Measurements from ENCODE around the gene RAB7B. TPM values are rescaled to one million over a fixed set of nuclear protein-coding genes. Genes with fewer than 3 reads are reported as not detected.

Gene RAB7B
- total and polyA plus RNA-seq, 9 of the 15 experiments (the other 6 are each of a cell fraction or from before 2014, with no cell fraction given): 0.03 to 0.29 (median 0.07) TPM; not detected in 4

- POLR2A ChIA-PET: no interaction called here
- no peak for DNase-seq (ENCODE audit: extremely low read depth in 1 of 4, low spot score in 3 of 4)
- no peaks in the 10 kb centered on the region for H3K36me3 ChIP-seq (ENCODE audit: control insufficient read depth, insufficient read depth, low read length)
- no peaks in the 10 kb centered on the region for H3K4me1 ChIP-seq (replicated peaks in 1 of 2; ENCODE audit: control insufficient read depth in 2 of 2, insufficient read depth in 2 of 2, low read length in 2 of 2)
- no peak overlapping the region for H3K9ac ChIP-seq (ENCODE audit: insufficient read depth in 1 of 2, low read depth in 2 of 2, low read length in 2 of 2)
- under 1% methylated on average over 6 of the region's 6 CpGs for WGBS (ENCODE audit: insufficient coverage, low coverage, missing lambda C conversion rate)
- H3K4me3 ChIP-seq: no peak overlapping the region
- in situ Hi-C loops (cut with MboI): no loop called here
- H3K27ac ChIP-seq (ENCODE audit: extremely low read depth, low read depth, low read length): no peak overlapping the region
- intact Hi-C loops (cut with micrococcal nuclease): no loop called here
- no TSS peak for BruUV-seq (replicated peaks)
- H3K79me2 ChIP-seq (ENCODE audit: control insufficient read depth, insufficient read depth, low read length): no peaks in the 10 kb centered on the region
- no peak for FAIRE-seq
- H2AFZ ChIP-seq (ENCODE audit: low read depth, low read length): no peak overlapping the region
- TF ChIP-seq ZNF785 (CRISPR knock-in tag; IDR thresholded peaks at IDR 0.05) (no peak), ZNF263 (CRISPR knock-in tag; IDR thresholded peaks at IDR 0.05; ENCODE audit: borderline replicate concordance) (no peak), RBM25 (IDR thresholded peaks at IDR 0.05; ENCODE audit: low read depth, low read length, severe bottlenecking) (no peak), KDM5B (IDR thresholded peaks at IDR 0.05; ENCODE audit: insufficient replicate concordance, low read depth, low read length) (no peak), HES1 (IDR thresholded peaks at IDR 0.05; ENCODE audit: low read depth) (no peak), GATA2 (CRISPR knock-in tag; IDR thresholded peaks at IDR 0.05) (no peak), NFATC3 (IDR thresholded peaks at IDR 0.05) (no peak), NFIC (IDR thresholded peaks at IDR 0.05) (no peak), GABPA (tag; conservative IDR thresholded peaks at IDR 0.05; ENCODE audit: low read depth) (no peak), RBFOX2 (IDR thresholded peaks at IDR 0.05; ENCODE audit: low read depth, low read length) (no peak), CHD2 (IDR thresholded peaks at IDR 0.05; ENCODE audit: low read depth, low read length) (no peak), SRSF3 (IDR thresholded peaks at IDR 0.05; ENCODE audit: insufficient read depth, low read length) (no peak), CREBBP (IDR thresholded peaks at IDR 0.05; ENCODE audit: low read depth, low read length) (no peak)
- TF ChIP-seq, protein P1, sequence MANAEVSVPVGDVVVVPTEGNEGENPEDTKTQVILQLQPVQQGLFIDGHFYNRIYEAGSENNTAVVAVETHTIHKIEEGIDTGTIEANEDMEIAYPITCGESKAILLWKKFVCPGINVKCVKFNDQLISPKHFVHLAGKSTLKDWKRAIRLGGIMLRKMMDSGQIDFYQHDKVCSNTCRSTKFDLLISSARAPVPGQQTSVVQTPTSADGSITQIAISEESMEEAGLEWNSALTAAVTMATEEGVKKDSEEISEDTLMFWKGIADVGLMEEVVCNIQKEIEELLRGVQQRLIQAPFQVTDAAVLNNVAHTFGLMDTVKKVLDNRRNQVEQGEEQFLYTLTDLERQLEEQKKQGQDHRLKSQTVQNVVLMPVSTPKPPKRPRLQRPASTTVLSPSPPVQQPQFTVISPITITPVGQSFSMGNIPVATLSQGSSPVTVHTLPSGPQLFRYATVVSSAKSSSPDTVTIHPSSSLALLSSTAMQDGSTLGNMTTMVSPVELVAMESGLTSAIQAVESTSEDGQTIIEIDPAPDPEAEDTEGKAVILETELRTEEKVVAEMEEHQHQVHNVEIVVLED (CRISPR knock-in tag; IDR thresholded peaks at IDR 0.05): no peak
- H3K4me2 ChIP-seq (ENCODE audit: insufficient read depth, low read length): no peak overlapping the region
- H4K20me1 ChIP-seq (replicated peaks; ENCODE audit: control insufficient read depth, insufficient read depth, low read length): no peaks in the 10 kb centered on the region
- H3K9me3 ChIP-seq (replicated peaks; ENCODE audit: control insufficient read depth, insufficient read depth, low read depth, low read length): no peaks in the 10 kb centered on the region
- CTCF ChIA-PET (ENCODE audit: low intra/inter-chr PET ratio): no interaction called here
- ATAC-seq: no peak
- H3K9me1 ChIP-seq (ENCODE audit: control insufficient read depth, insufficient read depth, low read length): no peaks in the 10 kb centered on the region
- H3K27me3 ChIP-seq (ENCODE audit: control insufficient read depth in 2 of 2, insufficient read depth in 2 of 2, low read length in 2 of 2): peaks cover 32 to 51% of the 10 kb centered on the region in 2 experiments
Observed at GRCh38 chr1:206050655-206051235, 47.5 kb upstream of the RAB7B start.
